Choroid plexus epithelial cell (primary cell): ENCODE data around the gene TCF20.

ENCODE experiments used
- DNase-seq: peaks from one replicate; pipeline ENCODE4 v3.0.0-alpha.2; 2010; ENCODE audit warnings: low read depth
- H3K4me3 ChIP-seq: 2 replicates; pipeline ENCODE4 v1.5.1; 2011; ENCODE audit warnings: low read depth, mild to moderate bottlenecking, control low read depth, low read length, moderate library complexity
- CTCF ChIP-seq: conservative IDR thresholded peaks from 2 replicates; pipeline ENCODE4 v1.5.1; 2011; ENCODE audit warnings: low read depth, mild to moderate bottlenecking, control low read depth, inconsistent platforms, low read length, moderate library complexity

Gene TCF20

GRCh38 chr22:42282252-42282942 lies 11.9 kb upstream of the TCF20 start:
- H3K4me3 ChIP-seq: no peak overlapping the region
- TF ChIP-seq CTCF: no peak
- no peak for DNase-seq

- no peak for TF ChIP-seq CTCF
- H3K4me3 ChIP-seq: no peak overlapping the region
- DNase-seq: no peak
Observed at GRCh38 chr22:42281706-42282251, 11.3 kb upstream of the TCF20 start.

GRCh38 chr22:42281284-42281683 lies 10.8 kb upstream of the TCF20 start:
- H3K4me3 ChIP-seq: no peak overlapping the region
- no peak for DNase-seq
- TF ChIP-seq CTCF: no peak

- H3K4me3 ChIP-seq: no peak overlapping the region
- DNase-seq: no peak
- TF ChIP-seq CTCF: no peak
Observed at GRCh38 chr22:42280836-42281235, 10.4 kb upstream of the TCF20 start.

GRCh38 chr22:42280140-42280539 lies 9.7 kb upstream of the TCF20 start:
- no peak for DNase-seq

GRCh38 chr22:42279425-42280020 lies 9.1 kb upstream of the TCF20 start:
- no peak for DNase-seq

More at GRCh38 chr22:42280140-42280539, 9.7 kb upstream of the TCF20 start:
- no peak for TF ChIP-seq CTCF
- H3K4me3 ChIP-seq: no peak overlapping the region

More at GRCh38 chr22:42279425-42280020, 9.1 kb upstream of the TCF20 start:
- H3K4me3 ChIP-seq: no peak overlapping the region
- no peak for TF ChIP-seq CTCF
